Upper lobe of left lung (tissue), 4 donors: ENCODE results near the gene TDRD7.

Experiments
- POLR2A ChIP-seq, 4 donors: fragments of 450-650 bp; IDR thresholded peaks; one replicate each; pipeline ENCODE4 v1.5.1; 2016 to 2017; ENCODE audit warnings: antibody characterized with exemption in 4 of 4, mild to moderate bottlenecking in 2 of 4
- TF ChIP-seq, protein P1 (sequence below), 6 experiments: fragments of 450-650 bp in 4 of 6; fragments of 200-600 bp in 2 of 6; sonication (generic) in 2 of 6; IDR thresholded peaks; one replicate each; pipeline ENCODE4 v1.5.1; 2016 to 2019; ENCODE audit warnings: antibody characterized with exemption in 6 of 6

DNA sequence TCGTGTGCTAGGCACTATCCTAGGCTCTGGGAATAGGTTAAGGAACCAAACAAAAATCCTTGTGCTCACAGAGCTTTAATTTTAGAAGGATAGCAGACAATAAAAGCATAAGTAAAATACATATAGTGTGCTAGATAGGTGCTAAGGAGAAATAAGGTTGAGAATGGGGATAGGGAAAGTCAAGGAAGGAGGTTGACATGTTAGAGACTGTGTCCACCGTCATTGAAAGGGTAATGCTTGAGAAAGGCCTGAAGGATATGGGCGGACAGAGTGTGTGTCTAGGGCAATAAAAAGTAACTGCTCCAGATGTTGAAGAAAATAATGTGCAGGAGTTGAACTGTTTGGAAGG is 482 bp upstream of the TDRD7 start:
- TF ChIP-seq, protein P1, sequence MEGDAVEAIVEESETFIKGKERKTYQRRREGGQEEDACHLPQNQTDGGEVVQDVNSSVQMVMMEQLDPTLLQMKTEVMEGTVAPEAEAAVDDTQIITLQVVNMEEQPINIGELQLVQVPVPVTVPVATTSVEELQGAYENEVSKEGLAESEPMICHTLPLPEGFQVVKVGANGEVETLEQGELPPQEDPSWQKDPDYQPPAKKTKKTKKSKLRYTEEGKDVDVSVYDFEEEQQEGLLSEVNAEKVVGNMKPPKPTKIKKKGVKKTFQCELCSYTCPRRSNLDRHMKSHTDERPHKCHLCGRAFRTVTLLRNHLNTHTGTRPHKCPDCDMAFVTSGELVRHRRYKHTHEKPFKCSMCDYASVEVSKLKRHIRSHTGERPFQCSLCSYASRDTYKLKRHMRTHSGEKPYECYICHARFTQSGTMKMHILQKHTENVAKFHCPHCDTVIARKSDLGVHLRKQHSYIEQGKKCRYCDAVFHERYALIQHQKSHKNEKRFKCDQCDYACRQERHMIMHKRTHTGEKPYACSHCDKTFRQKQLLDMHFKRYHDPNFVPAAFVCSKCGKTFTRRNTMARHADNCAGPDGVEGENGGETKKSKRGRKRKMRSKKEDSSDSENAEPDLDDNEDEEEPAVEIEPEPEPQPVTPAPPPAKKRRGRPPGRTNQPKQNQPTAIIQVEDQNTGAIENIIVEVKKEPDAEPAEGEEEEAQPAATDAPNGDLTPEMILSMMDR (IDR thresholded peaks at IDR 0.05), result no peak
- no peak for TF ChIP-seq POLR2A (IDR thresholded peaks at IDR 0.05)
